Lower leg skin (tissue), 4 donors: ENCODE results near the gene PSMD9. TPM values are rescaled to one million over a fixed set of nuclear protein-coding genes. Genes with fewer than 3 reads are reported as not detected.

Experiments
- DNase-seq, 2 donors: peaks; one replicate each; pipeline ENCODE4 v3.0.0-alpha.2; 2019; ENCODE audit warnings: low spot score in 2 of 2
- H3K4me3 ChIP-seq: fragments of 200-600 bp; sonication (generic); 2 replicates; pipeline ENCODE4 v1.5.1; 2017; ENCODE audit warnings: mild to moderate bottlenecking, low read depth; ENCODE audit not compliant: poor library complexity, severe bottlenecking
- CTCF ChIP-seq, 3 donors: fragments of 450-650 bp; IDR thresholded peaks; one replicate each; pipeline ENCODE4 v1.5.1; 2016; ENCODE audit warnings: antibody characterized with exemption in 3 of 3, mild to moderate bottlenecking in 3 of 3, moderate library complexity in 2 of 3
- POLR2A ChIP-seq, 2 donors: fragments of 450-650 bp; IDR thresholded peaks; one replicate each; pipeline ENCODE4 v1.6.1; 2016 to 2017; ENCODE audit warnings: antibody characterized with exemption in 2 of 2, mild to moderate bottlenecking in 1 of 2, moderate library complexity in 1 of 2
- WGBS, 2 donors: methylation state at CpG; one replicate each; pipeline ENCODE4 v1.1.5; 2018; 5-methylcytosine and 5-hydroxymethylcytosine counted together
- intact Hi-C: fragments of 100-400 bp; cut with DNase I; formaldehyde crosslinking; loops from one replicate; pipeline ENCODE4 v1.15.0; 2023; ENCODE audit warnings: low total_unique reads
- total RNA-seq, 4 donors: library from RNA; depleted of rRNA; stranded (reverse); fragments of >200 nt; gene quantifications; one replicate each; pipeline ENCODE4 v1.1.0, GENCODE V29; 2016

The PSMD9 gene
- total RNA-seq, 4 donors from 2014 or later, result 67.9 to 87.5 (median 82.7) TPM

DNA sequence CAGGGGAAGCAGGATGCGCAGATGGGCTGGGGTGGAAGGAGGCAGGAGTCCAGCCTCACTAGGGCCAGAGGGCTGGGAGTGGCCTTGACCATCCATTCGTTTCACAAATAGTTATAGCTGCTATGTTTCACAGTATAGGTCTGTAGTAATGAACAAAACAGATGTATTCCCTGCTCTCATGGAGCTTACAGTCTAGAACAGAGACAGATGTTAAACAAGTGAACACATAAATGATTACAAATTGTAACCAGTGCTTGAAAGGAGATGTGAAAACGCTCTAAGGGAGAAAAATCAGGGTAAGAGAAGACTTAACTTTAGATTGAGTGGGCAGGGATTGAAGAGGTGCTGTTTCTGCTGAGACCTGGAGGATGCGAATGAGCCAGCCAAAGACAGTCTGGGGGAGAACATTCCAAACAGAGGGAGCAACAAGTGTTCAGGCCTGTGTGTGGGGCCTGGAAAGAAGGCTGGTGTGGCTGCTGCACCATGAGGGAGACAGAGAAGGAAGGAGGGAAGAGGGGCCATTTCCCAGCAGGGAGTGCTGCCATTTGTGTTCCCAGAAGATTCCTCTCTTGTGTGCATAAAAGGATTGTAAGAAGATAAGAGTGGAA is 44.4 kb downstream of the PSMD9 start:
- intact Hi-C loops, result loop anchor here (10.0 kb wide), 1 partner anchor 192 kb away; no protein-coding TSS in a partner anchor
- DNase-seq, result no peak

GRCh38 chr12:121933522-121934308 is 45.1 kb downstream of the PSMD9 start:
- WGBS, 2 donors, result 90 to 92% methylated on average over 17 of the region's 17 CpGs
- TF ChIP-seq CTCF (IDR thresholded peaks at IDR 0.05), result no peak
- TF ChIP-seq POLR2A (IDR thresholded peaks at IDR 0.05), result no peak
- H3K4me3 ChIP-seq, result no peak overlapping the region
- no peak for DNase-seq
- intact Hi-C loops, result loop anchor here (10.0 kb wide), 1 partner anchor 191 kb away; no protein-coding TSS in a partner anchor

More for the DNA sequence above, 44.4 kb downstream of the PSMD9 start:
- no peak for TF ChIP-seq CTCF (IDR thresholded peaks at IDR 0.05)
- no peak for TF ChIP-seq POLR2A (IDR thresholded peaks at IDR 0.05)
- no peak overlapping the region for H3K4me3 ChIP-seq
- 90 to 91% methylated on average over 4 of the region's 4 CpGs for whole genome bisulfite sequencing, 2 donors

DNA sequence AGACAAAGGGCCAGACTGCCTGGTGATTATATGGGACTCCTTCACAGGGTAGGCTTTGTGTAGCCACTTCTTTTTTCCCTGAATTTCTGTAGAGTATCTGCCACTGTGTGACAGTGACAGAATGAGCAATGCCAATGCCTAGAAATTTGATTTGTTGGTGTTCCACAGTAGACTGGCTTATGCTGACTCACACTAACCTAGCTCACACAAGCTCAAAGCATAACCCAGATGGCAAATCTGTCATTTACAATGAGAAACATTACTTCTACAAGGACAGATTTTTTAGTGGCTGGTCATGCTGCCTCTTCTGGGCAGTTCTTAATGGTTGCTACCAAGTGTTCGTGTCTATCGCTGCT is 45.7 kb downstream of the PSMD9 start:
- 98 to 100% methylated on average over 2 of the region's 2 CpGs for WGBS, 2 donors
- intact Hi-C loops, result loop anchor here (10.0 kb wide), 1 partner anchor 191 kb away; no protein-coding TSS in a partner anchor
- no peak for DNase-seq
- TF ChIP-seq POLR2A (IDR thresholded peaks at IDR 0.05) (no peak), CTCF (IDR thresholded peaks at IDR 0.05) (no peak)
- H3K4me3 ChIP-seq, result no peak overlapping the region

DNA sequence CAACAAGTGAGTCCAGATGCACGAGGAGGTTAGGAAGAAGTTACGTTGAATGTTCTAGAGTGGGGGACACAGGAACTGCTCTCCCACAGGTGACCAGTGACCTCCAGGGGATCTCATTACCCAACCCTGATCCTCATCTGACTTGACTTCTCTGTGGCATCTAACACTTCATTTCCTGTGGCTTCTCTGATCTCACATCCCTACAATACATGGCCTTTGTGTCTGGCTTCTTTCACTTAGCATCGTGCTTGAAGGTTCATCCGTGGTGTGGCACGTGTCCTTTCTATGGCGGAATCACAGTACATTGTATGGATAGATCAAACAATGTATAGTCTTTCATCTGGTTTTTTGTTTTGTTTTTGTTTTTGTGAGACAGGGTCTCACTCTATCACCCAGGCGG is 49.1 kb downstream of the PSMD9 start:
- 92 to 96% methylated on average over 7 of the region's 7 CpGs for WGBS, 2 donors
- H3K4me3 ChIP-seq, result no peak overlapping the region
- intact Hi-C loops, result loop anchor here (10.0 kb wide), 1 partner anchor 187 kb away; no protein-coding TSS in a partner anchor
- DNase-seq, result no peak
- TF ChIP-seq CTCF (IDR thresholded peaks at IDR 0.05), result no peak
- TF ChIP-seq POLR2A (IDR thresholded peaks at IDR 0.05), result no peak

- intact Hi-C loops, result loop anchor here (10.0 kb wide), 1 partner anchor 186 kb away; no protein-coding TSS in a partner anchor
- 64 to 74% methylated on average over 7 of the region's 7 CpGs for WGBS, 2 donors
- H3K4me3 ChIP-seq, result no peak overlapping the region
- TF ChIP-seq POLR2A (IDR thresholded peaks at IDR 0.05) (no peak), CTCF (IDR thresholded peaks at IDR 0.05) (no peak)
- no peak for DNase-seq
These were observed 50.6 kb downstream of the PSMD9 start for GRCh38 chr12:121939186-121939585.
